Parathyroid adenoma (tissue), 2 donors: ENCODE results near the gene MSANTD2.

Experiments
- H2AFZ ChIP-seq: fragments of 300-600 bp; sonication (generic); one replicate; pipeline ENCODE4 v1.7.0; 2017; ENCODE audit warnings: antibody characterized with exemption, mild to moderate bottlenecking
- H3K27ac ChIP-seq: fragments of 300-600 bp; sonication (generic); one replicate; pipeline ENCODE4 v1.7.0; 2017
- H3K27me3 ChIP-seq: fragments of 300-600 bp; sonication (generic); one replicate; pipeline ENCODE4 v1.7.0; 2017; ENCODE audit warnings: low read length; ENCODE audit not compliant: control insufficient read depth, insufficient read depth
- H3K36me3 ChIP-seq: fragments of 300-600 bp; sonication (generic); one replicate; pipeline ENCODE4 v1.7.0; 2017; ENCODE audit warnings: low read length; ENCODE audit not compliant: control insufficient read depth, insufficient read depth
- H3K4me1 ChIP-seq: fragments of 300-600 bp; sonication (generic); one replicate; pipeline ENCODE4 v1.7.0; 2017; ENCODE audit warnings: control low read depth
- H3K4me2 ChIP-seq: fragments of 300-600 bp; sonication (generic); one replicate; pipeline ENCODE4 v1.7.0; 2017; ENCODE audit warnings: low read length
- H3K4me3 ChIP-seq: fragments of 300-600 bp; sonication (generic); one replicate; pipeline ENCODE4 v1.7.0; 2017; ENCODE audit warnings: low read depth, low read length
- H3K79me2 ChIP-seq: fragments of 300-600 bp; sonication (generic); one replicate; pipeline ENCODE4 v1.7.0; 2017; ENCODE audit warnings: control low read depth
- H3K9ac ChIP-seq: fragments of 300-600 bp; sonication (generic); one replicate; pipeline ENCODE4 v1.7.0; 2017; ENCODE audit warnings: mild to moderate bottlenecking
- H3K9me3 ChIP-seq: fragments of 300-600 bp; sonication (generic); one replicate; pipeline ENCODE4 v1.7.0; 2017; ENCODE audit warnings: low read length; ENCODE audit not compliant: control insufficient read depth
- CTCF ChIP-seq: fragments of 300-600 bp; sonication (generic); IDR thresholded peaks from one replicate; pipeline ENCODE4 v1.7.0; 2017; ENCODE audit warnings: antibody characterized with exemption, mild to moderate bottlenecking
- donor health status: primary hyperparathyroidism.

MSANTD2 gene

GRCh38 chr11:124800226-124800929, at the start of gene MSANTD2:
Gene MSANTD2, minus strand, starts transcription at chr11:124800406. Its CDS starts 26 bp downstream, at chr11:124800380.
- no peak for TF ChIP-seq CTCF
- Histone ChIP-seq H3K9ac (peak within 1 kb of the TSS; percentile 92), H3K27ac (peak within 1 kb of the TSS; percentile 98), H2AFZ (peak within 1 kb of the TSS; percentile 99), H3K4me3 (peak within 1 kb of the TSS; percentile 80), H3K9me3 (no peaks in the 10 kb centered on the region), H3K27me3 (no peaks in the 10 kb centered on the region), H3K79me2 (peaks cover 11% of the 10 kb centered on the region), H3K36me3 (no peaks in the 10 kb centered on the region), H3K4me1 (no peaks in the 10 kb centered on the region), H3K4me2 (peak within 1 kb of the TSS; percentile 74)

GRCh38 chr11:124846070-124846673, 46.0 kb upstream of the MSANTD2 start:
- H3K27ac ChIP-seq, result no peak overlapping the region
- no peak for TF ChIP-seq CTCF
- H3K9me3 ChIP-seq, result no peaks in the 10 kb centered on the region
- no peaks in the 10 kb centered on the region for H3K36me3 ChIP-seq
- H2AFZ ChIP-seq, result no peak overlapping the region
- H3K4me1 ChIP-seq, result no peaks in the 10 kb centered on the region
- no peak overlapping the region for H3K9ac ChIP-seq
- peaks cover 4% of the 10 kb centered on the region for H3K27me3 ChIP-seq
- no peak overlapping the region for H3K4me2 ChIP-seq
- no peak overlapping the region for H3K4me3 ChIP-seq
- no peaks in the 10 kb centered on the region for H3K79me2 ChIP-seq

GRCh38 chr11:124844664-124845079, 44.5 kb upstream of the MSANTD2 start:
- H3K9me3 ChIP-seq, result no peaks in the 10 kb centered on the region
- no peaks in the 10 kb centered on the region for H3K79me2 ChIP-seq
- no peak overlapping the region for H3K4me2 ChIP-seq
- peaks cover 4% of the 10 kb centered on the region for H3K27me3 ChIP-seq
- H2AFZ ChIP-seq, result no peak overlapping the region
- H3K4me3 ChIP-seq, result no peak overlapping the region
- no peak overlapping the region for H3K9ac ChIP-seq
- H3K36me3 ChIP-seq, result no peaks in the 10 kb centered on the region
- H3K4me1 ChIP-seq, result no peaks in the 10 kb centered on the region
- no peak for TF ChIP-seq CTCF
- no peak overlapping the region for H3K27ac ChIP-seq

GRCh38 chr11:124843616-124843910, 43.4 kb upstream of the MSANTD2 start:
- H3K4me2 ChIP-seq, result no peak overlapping the region
- no peaks in the 10 kb centered on the region for H3K4me1 ChIP-seq
- peaks cover 4% of the 10 kb centered on the region for H3K27me3 ChIP-seq
- H3K4me3 ChIP-seq, result no peak overlapping the region
- no peaks in the 10 kb centered on the region for H3K79me2 ChIP-seq
- no peaks in the 10 kb centered on the region for H3K9me3 ChIP-seq
- no peak overlapping the region for H3K9ac ChIP-seq
- no peaks in the 10 kb centered on the region for H3K36me3 ChIP-seq
- H2AFZ ChIP-seq, result no peak overlapping the region
- no peak overlapping the region for H3K27ac ChIP-seq
- TF ChIP-seq CTCF, result no peak

- Histone ChIP-seq H2AFZ (no peak overlapping the region), H3K9me3 (no peaks in the 10 kb centered on the region), H3K9ac (no peak overlapping the region), H3K4me3 (no peak overlapping the region), H3K4me1 (no peaks in the 10 kb centered on the region), H3K4me2 (no peak overlapping the region), H3K79me2 (no peaks in the 10 kb centered on the region), H3K27me3 (peaks cover 4% of the 10 kb centered on the region), H3K27ac (no peak overlapping the region), H3K36me3 (no peaks in the 10 kb centered on the region)
- TF ChIP-seq CTCF, result no peak
Measured at GRCh38 chr11:124842305-124842704, 42.1 kb upstream of the MSANTD2 start.
